Heart right ventricle (tissue), 16 donors: ENCODE measurements around the gene TNNC2. TPM values are rescaled to one million over a fixed set of nuclear protein-coding genes. Genes with fewer than 3 reads are reported as not detected.

Experiments
- ATAC-seq, 8 donors: fragments of 200-7000 bp; cut with Tn5 transposase; one replicate each; pipeline ENCODE4 v1.9.1; 2020; ENCODE audit warnings: mild to moderate bottlenecking in 8 of 8, moderate library complexity in 8 of 8, moderate number of reproducible peaks in 1 of 8
- DNase-seq, 2 donors: peaks; one replicate each; pipeline ENCODE4 v3.0.0-alpha.2; 2020
- H3K27ac ChIP-seq, 10 donors: fragments of 200-600 bp; sonication (generic) in 2 of 10; one replicate each; pipeline versions ENCODE4 v1.5.0 to v1.8.0; 2020 to 2022; ENCODE audit warnings: mild to moderate bottlenecking in 3 of 10
- H3K27me3 ChIP-seq, 7 donors: fragments of 200-600 bp; one replicate each; pipeline ENCODE4 v1.8.0; 2021 to 2022; ENCODE audit warnings: mild to moderate bottlenecking in 2 of 7
- H3K36me3 ChIP-seq, 9 donors: fragments of 200-600 bp; sonication (generic) in 1 of 9; one replicate each; pipeline versions ENCODE4 v1.5.0 to v1.8.0; 2020 to 2022; ENCODE audit warnings: mild to moderate bottlenecking in 2 of 9
- H3K4me1 ChIP-seq, 9 donors: fragments of 200-600 bp; sonication (generic) in 1 of 9; one replicate each; pipeline versions ENCODE4 v1.5.0 to v1.8.0; 2020 to 2022; ENCODE audit warnings: mild to moderate bottlenecking in 4 of 9
- H3K4me3 ChIP-seq, 10 donors: fragments of 200-600 bp; sonication (generic) in 2 of 10; one replicate each; pipeline versions ENCODE4 v1.5.0 to v1.8.0; 2020 to 2022; ENCODE audit warnings: mild to moderate bottlenecking in 7 of 10, moderate library complexity in 2 of 10
- H3K9me3 ChIP-seq, 11 donors: fragments of 200-600 bp in 10 of 11; sonication (generic) in 2 of 11; one replicate each; pipeline versions ENCODE4 v1.5.0 to v1.8.0; 2013 to 2022; ENCODE audit warnings: mild to moderate bottlenecking in 2 of 11, control low read depth in 1 of 11, moderate library complexity in 1 of 11
- CTCF ChIP-seq, 9 donors: fragments of 200-600 bp; sonication (generic) in 2 of 9; IDR thresholded peaks; one replicate each; pipeline versions ENCODE4 v1.5.0 to v1.8.0; 2021 to 2022; ENCODE audit warnings: antibody characterized with exemption in 9 of 9, mild to moderate bottlenecking in 5 of 9, moderate library complexity in 1 of 9
- WGBS, 2 donors: extraction: QIAGEN DNeasy Blood & Tissue Kit; methylation state at CpG; one replicate each; pipeline ENCODE4 v1.1.7; 2013; ENCODE audit warnings: inconsistent platforms in 1 of 2; 5-methylcytosine and 5-hydroxymethylcytosine counted together
- intact Hi-C, 10 donors: fragments of 100-400 bp; cut with DNase I; formaldehyde crosslinking; loops; one replicate each; pipeline versions ENCODE4 v1.11.1 to v1.14.2; 2022
- polyA plus RNA-seq, 2 donors: library from polyadenylated mRNA; stranded (reverse); fragments of 200-250 nt; gene quantifications; one replicate each; pipeline ENCODE4 v1.2.3, GENCODE V29; 2013
- total RNA-seq, 10 donors: library from RNA; stranded (reverse); fragmentation: NEBNext Ultra II Directional in 3 of 10; extraction: Animal tissue kit (Norgen Biotek cat#: 25700) in 3 of 10; gene quantifications; one replicate each; pipeline versions ENCODE4 v1.2.1 to v1.2.4, GENCODE V29; 2021 to 2023
- donor health status: Arrhythmogenic right ventricular cardiomyopathy.
- donor health status: ischemic (EF 13 %, LVEDD 7.1; RV severe dilation, severe dysfunction).
- donor health status: healthy with polysubstance abuse.
- donor health status: DM: no; HTN: yes; CAD: no.
- donor health status: DM: no; HTN: no; CAD: no.
- donor health status: ischemic (EF 25% LVEDD 6.9; RV normal size, moderate dysfunction).
- donor health status: ischemic (EF 25% LVEDD 5.7; RV mildly dilated, moderate dysfunction).
- donor health status: healthy.
- donor health status: DM: yes; HTN: yes; CAD: no.
- donor health status: Ischemic cardiomyopathy.
- donor health status: ischemic (EF 35%, LVEDD 5.7; RV mildly dilated, moderate dysfunction).
- donor health status: nonischemic (EF 11% LVEDD 7.7; RV severe dilation, severe dysfunction).
- donor health status: DM: yes; HTN: yes; CAD: no.
- donor health status: PGD.
- donor health status: ischemic (EF 29% LVEDD 5.4; RV normal size, mild dysfunction).
- donor health status: nonischemic (EF 23%, LVEDD 6.1; RV moderate dilation, normal function).

Gene TNNC2
- total and polyA plus RNA-seq, 12 donors, result 0.44 to 0.88 (median 0.59) TPM; not detected in 9

GRCh38 chr20:45863543-45864470, 36.7 kb upstream of the TNNC2 start:
- no peaks in the 10 kb centered on the region for H3K27me3 ChIP-seq
- no peak overlapping the region for H3K4me3 ChIP-seq
- H3K36me3 ChIP-seq, result peaks cover 0 to 8% (median 0%) of the 10 kb centered on the region in 9 donors
- intact Hi-C loops, result no loop called here
- peaks cover 0 to 3% (median 0%) of the 10 kb centered on the region in 9 donors for H3K4me1 ChIP-seq
- no peak overlapping the region for H3K27ac ChIP-seq
- TF ChIP-seq CTCF (IDR thresholded peaks at IDR 0.05), result no peak
- DNase-seq (no peak), ATAC-seq (no peak)
- 91 to 92% methylated on average over 7 of the region's 7 CpGs for WGBS, 2 donors
- H3K9me3 ChIP-seq, result no peaks in the 10 kb centered on the region

- no peak for ATAC-seq
- no peak for DNase-seq
- H3K4me1 ChIP-seq, result peaks cover 0 to 18% (median 16%) of the 10 kb centered on the region in 9 donors
- peaks cover 0 to 5% (median 0%) of the 10 kb centered on the region in 9 donors for H3K36me3 ChIP-seq
- intact Hi-C loops, result no loop called here
- 93 to 94% methylated on average over 7 of the region's 7 CpGs for WGBS, 2 donors
- no peaks in the 10 kb centered on the region for H3K9me3 ChIP-seq
- no peak overlapping the region for H3K27ac ChIP-seq
- no peak for TF ChIP-seq CTCF (IDR thresholded peaks at IDR 0.05)
- H3K27me3 ChIP-seq, result no peaks in the 10 kb centered on the region
- no peak overlapping the region for H3K4me3 ChIP-seq
Observed at GRCh38 chr20:45861221-45862075, 34.3 kb upstream of the TNNC2 start.

- H3K4me1 ChIP-seq, result peaks cover 6 to 26% (median 23%) of the 10 kb centered on the region in 9 donors
- intact Hi-C loops, result no loop called here
- H3K27ac ChIP-seq, result no peak overlapping the region
- H3K36me3 ChIP-seq, result peaks cover 0 to 5% (median 0%) of the 10 kb centered on the region in 9 donors
- DNase-seq, result no peak
- H3K27me3 ChIP-seq, result no peaks in the 10 kb centered on the region
- TF ChIP-seq CTCF (IDR thresholded peaks at IDR 0.05), result no peak
- WGBS, 2 donors, result 71 to 72% methylated on average over 7 of the region's 7 CpGs
- no peaks in the 10 kb centered on the region for H3K9me3 ChIP-seq
- H3K4me3 ChIP-seq, result no peak overlapping the region
- ATAC-seq, result no peak
Observed at GRCh38 chr20:45860560-45861220, 33.6 kb upstream of the TNNC2 start.

- 94 to 96% methylated on average over 5 of the region's 5 CpGs for WGBS, 2 donors
- ATAC-seq (no peak), DNase-seq (no peak)
- H3K27ac ChIP-seq, result no peak overlapping the region
- TF ChIP-seq CTCF (IDR thresholded peaks at IDR 0.05), result no peak
- intact Hi-C loops, result no loop called here
- peaks cover 0 to 10% (median 0%) of the 10 kb centered on the region in 9 donors for H3K36me3 ChIP-seq
- H3K9me3 ChIP-seq, result no peaks in the 10 kb centered on the region
- H3K4me3 ChIP-seq, result no peak overlapping the region
- H3K27me3 ChIP-seq, result no peaks in the 10 kb centered on the region
- H3K4me1 ChIP-seq, result peaks cover 10 to 33% (median 31%) of the 10 kb centered on the region in 9 donors
Observed at GRCh38 chr20:45859916-45860315, 32.8 kb upstream of the TNNC2 start.
